ENCODE measurements around the gene CDCA7L.
"Not testable (repeated sequence)": the region's sequence is repeated elsewhere in the genome, so short reads cannot be mapped to it uniquely, and the experiment has no call there.

CDCA7L gene

GRCh38 chr7:21933293-21933692 is 12.4 kb downstream of the CDCA7L start:
- not testable (repeated sequence) for H3K27ac Mint-ChIP-seq, H3K4me3 Mint-ChIP-seq, H3K27me3 Mint-ChIP-seq, H3K9me3 Mint-ChIP-seq
- Mint-ChIP-seq H3K36me3 (ENCODE audit: low read depth) (peaks cover 83% of the 10 kb centered on the region), H3K4me1 (ENCODE audit: low read depth) (peaks cover 68% of the 10 kb centered on the region)

- no peaks in the 10 kb centered on the region for H3K27me3 Mint-ChIP-seq
- H3K9me3 Mint-ChIP-seq = no peaks in the 10 kb centered on the region
- H3K4me1 Mint-ChIP-seq (ENCODE audit: low read depth) = peaks cover 44% of the 10 kb centered on the region
- no peak overlapping the region for H3K27ac Mint-ChIP-seq
- H3K36me3 Mint-ChIP-seq (ENCODE audit: low read depth) = peaks cover 64% of the 10 kb centered on the region
- no peak overlapping the region for H3K4me3 Mint-ChIP-seq
These were observed 18.0 kb downstream of the CDCA7L start for GRCh38 chr7:21927693-21928092.

GRCh38 chr7:21926448-21926847 is 19.3 kb downstream of the CDCA7L start:
- Mint-ChIP-seq H3K4me3 (no peak overlapping the region), H3K9me3 (no peaks in the 10 kb centered on the region), H3K36me3 (ENCODE audit: low read depth) (peaks cover 61% of the 10 kb centered on the region), H3K27ac (no peak overlapping the region), H3K27me3 (no peaks in the 10 kb centered on the region), H3K4me1 (ENCODE audit: low read depth) (peaks cover 37% of the 10 kb centered on the region)

GRCh38 chr7:21923658-21924057 is 22.0 kb downstream of the CDCA7L start:
- H3K4me1 Mint-ChIP-seq (ENCODE audit: low read depth) = peaks cover 29% of the 10 kb centered on the region
- H3K27me3 Mint-ChIP-seq = no peaks in the 10 kb centered on the region
- H3K9me3 Mint-ChIP-seq = no peaks in the 10 kb centered on the region
- H3K4me3 Mint-ChIP-seq = no peak overlapping the region
- no peak overlapping the region for H3K27ac Mint-ChIP-seq
- peaks cover 39% of the 10 kb centered on the region for H3K36me3 Mint-ChIP-seq (ENCODE audit: low read depth)

GRCh38 chr7:21922605-21923004 is 23.1 kb downstream of the CDCA7L start:
- H3K4me3 Mint-ChIP-seq = no peak overlapping the region
- no peak overlapping the region for H3K27ac Mint-ChIP-seq
- no peaks in the 10 kb centered on the region for H3K9me3 Mint-ChIP-seq
- peaks cover 30% of the 10 kb centered on the region for H3K36me3 Mint-ChIP-seq (ENCODE audit: low read depth)
- H3K27me3 Mint-ChIP-seq = no peaks in the 10 kb centered on the region
- H3K4me1 Mint-ChIP-seq (ENCODE audit: low read depth) = peaks cover 21% of the 10 kb centered on the region

GRCh38 chr7:21920936-21921335 is 24.8 kb downstream of the CDCA7L start:
- Mint-ChIP-seq H3K27ac (peak overlapping the region; percentile 17), H3K36me3 (ENCODE audit: low read depth) (peaks cover 30% of the 10 kb centered on the region), H3K4me3 (no peak overlapping the region), H3K27me3 (no peaks in the 10 kb centered on the region), H3K9me3 (no peaks in the 10 kb centered on the region), H3K4me1 (ENCODE audit: low read depth) (peaks cover 17% of the 10 kb centered on the region)

GRCh38 chr7:21918216-21918615 is 27.5 kb downstream of the CDCA7L start:
- Mint-ChIP-seq H3K4me1 (ENCODE audit: low read depth) (peaks cover 8% of the 10 kb centered on the region), H3K27me3 (no peaks in the 10 kb centered on the region)

GRCh38 chr7:21916629-21917028 is 29.1 kb downstream of the CDCA7L start:
- H3K4me1 Mint-ChIP-seq (ENCODE audit: low read depth) = peaks cover 8% of the 10 kb centered on the region

More at GRCh38 chr7:21918216-21918615, 27.5 kb downstream of the CDCA7L start:
- Mint-ChIP-seq H3K27ac (no peak overlapping the region), H3K4me3 (no peak overlapping the region), H3K36me3 (ENCODE audit: low read depth) (peaks cover 46% of the 10 kb centered on the region), H3K9me3 (no peaks in the 10 kb centered on the region)

GRCh38 chr7:21916176-21916575 is 29.5 kb downstream of the CDCA7L start:
- H3K9me3 Mint-ChIP-seq = no peaks in the 10 kb centered on the region
- H3K36me3 Mint-ChIP-seq (ENCODE audit: low read depth) = peaks cover 54% of the 10 kb centered on the region
- H3K4me1 Mint-ChIP-seq (ENCODE audit: low read depth) = peaks cover 8% of the 10 kb centered on the region
- H3K27me3 Mint-ChIP-seq = no peaks in the 10 kb centered on the region
- no peak overlapping the region for H3K27ac Mint-ChIP-seq
- no peak overlapping the region for H3K4me3 Mint-ChIP-seq

More at GRCh38 chr7:21916629-21917028, 29.1 kb downstream of the CDCA7L start:
- Mint-ChIP-seq H3K9me3 (no peaks in the 10 kb centered on the region), H3K4me3 (no peak overlapping the region), H3K27ac (no peak overlapping the region), H3K36me3 (ENCODE audit: low read depth) (peaks cover 51% of the 10 kb centered on the region), H3K27me3 (no peaks in the 10 kb centered on the region)

- Mint-ChIP-seq H3K36me3 (ENCODE audit: low read depth) (peaks cover 54% of the 10 kb centered on the region), H3K4me3 (no peak overlapping the region), H3K4me1 (ENCODE audit: low read depth) (peaks cover 3% of the 10 kb centered on the region), H3K9me3 (no peaks in the 10 kb centered on the region), H3K27me3 (no peaks in the 10 kb centered on the region), H3K27ac (peak overlapping the region; percentile 41)
These were observed 30.6 kb downstream of the CDCA7L start for GRCh38 chr7:21915140-21915539.

- peaks cover 57% of the 10 kb centered on the region for H3K36me3 Mint-ChIP-seq (ENCODE audit: low read depth)
- no peaks in the 10 kb centered on the region for H3K9me3 Mint-ChIP-seq
- no peaks in the 10 kb centered on the region for H3K27me3 Mint-ChIP-seq
- peaks cover 3% of the 10 kb centered on the region for H3K4me1 Mint-ChIP-seq (ENCODE audit: low read depth)
- H3K4me3 Mint-ChIP-seq = no peak overlapping the region
- no peak overlapping the region for H3K27ac Mint-ChIP-seq
These were observed 31.0 kb downstream of the CDCA7L start for GRCh38 chr7:21914671-21915070.

GRCh38 chr7:21912931-21913780 is 32.5 kb downstream of the CDCA7L start:
- H3K27ac Mint-ChIP-seq = no peak overlapping the region
- H3K36me3 Mint-ChIP-seq (ENCODE audit: low read depth) = peaks cover 72% of the 10 kb centered on the region
- H3K4me1 Mint-ChIP-seq (ENCODE audit: low read depth) = peaks cover 3% of the 10 kb centered on the region
- H3K27me3 Mint-ChIP-seq = no peaks in the 10 kb centered on the region
- no peak overlapping the region for H3K4me3 Mint-ChIP-seq
- no peaks in the 10 kb centered on the region for H3K9me3 Mint-ChIP-seq

GRCh38 chr7:21912305-21912704 is 33.4 kb downstream of the CDCA7L start:
- no peak overlapping the region for H3K4me3 Mint-ChIP-seq
- no peaks in the 10 kb centered on the region for H3K27me3 Mint-ChIP-seq
- no peaks in the 10 kb centered on the region for H3K9me3 Mint-ChIP-seq
- H3K36me3 Mint-ChIP-seq (ENCODE audit: low read depth) = peaks cover 80% of the 10 kb centered on the region
- H3K27ac Mint-ChIP-seq = no peak overlapping the region
- H3K4me1 Mint-ChIP-seq (ENCODE audit: low read depth) = peaks cover 3% of the 10 kb centered on the region

GRCh38 chr7:21911341-21911875 is 34.3 kb downstream of the CDCA7L start:
- H3K36me3 Mint-ChIP-seq (ENCODE audit: low read depth) = peaks cover 77% of the 10 kb centered on the region
- H3K27ac Mint-ChIP-seq = no peak overlapping the region

GRCh38 chr7:21910253-21910652 is 35.4 kb downstream of the CDCA7L start:
- H3K27me3 Mint-ChIP-seq = no peaks in the 10 kb centered on the region
- no peaks in the 10 kb centered on the region for H3K4me1 Mint-ChIP-seq (ENCODE audit: low read depth)
- H3K36me3 Mint-ChIP-seq (ENCODE audit: low read depth) = peaks cover 77% of the 10 kb centered on the region
- H3K4me3 Mint-ChIP-seq = no peak overlapping the region
- no peak overlapping the region for H3K27ac Mint-ChIP-seq
- no peaks in the 10 kb centered on the region for H3K9me3 Mint-ChIP-seq

More at GRCh38 chr7:21911341-21911875, 34.3 kb downstream of the CDCA7L start:
- H3K27me3 Mint-ChIP-seq = no peaks in the 10 kb centered on the region
- H3K4me3 Mint-ChIP-seq = no peak overlapping the region
- H3K4me1 Mint-ChIP-seq (ENCODE audit: low read depth) = no peaks in the 10 kb centered on the region
- no peaks in the 10 kb centered on the region for H3K9me3 Mint-ChIP-seq

Data from stimulated activated naive CD8-positive, alpha-beta T cell treated with anti-CD3 and anti-CD28 coated beads, Interleukin-15, Interleukin-2, amounts not matched to agents 100 ng/mL and 50 ng/mL, for 24 hours (primary cell).